Endometrial microvascular endothelial cells (primary cell): ENCODE results near the gene RIMS4. TPM values are rescaled to one million over a fixed set of nuclear protein-coding genes. Genes with fewer than 3 reads are reported as not detected.

Experiments used
- in situ Hi-C: cut with HindIII; loops from 2 replicates; pipeline ENCODE4 v1.10.0; 2017; ENCODE audit warnings: low sequenced_read_pairs, low pct_unique_long_range_greater_than_20kb; ENCODE audit errors: inconsistent ontology term
- total RNA-seq: library from RNA; depleted of rRNA; stranded (reverse); fragments of >200 nt; gene quantifications from one replicate; pipeline ENCODE4 v1.2.3, GENCODE V29; 2015; ENCODE audit errors: inconsistent ontology term

Gene RIMS4
- total RNA-seq, 1 donor from 2014 or later, result not detected

DNA sequence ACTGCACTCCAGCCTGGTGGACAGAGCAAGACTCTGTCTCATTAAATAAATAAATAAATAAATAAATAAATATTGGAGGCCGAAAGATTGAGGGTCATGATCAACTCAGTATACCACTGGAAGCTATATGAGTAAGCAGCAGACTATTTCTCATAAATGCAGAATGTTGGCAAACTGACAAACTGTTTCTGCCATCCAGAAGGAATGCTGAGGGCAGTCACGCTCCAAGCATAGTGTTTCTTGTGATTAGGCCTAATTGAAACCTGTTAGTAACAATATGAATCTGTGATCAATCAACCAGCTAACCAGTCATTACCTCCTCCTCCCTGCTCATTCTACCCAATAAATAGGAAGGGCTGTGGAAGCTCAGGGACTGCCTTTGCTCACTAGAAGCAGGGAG is 79.9 kb downstream of the RIMS4 start:
- in situ Hi-C loops, result no loop called here

DNA sequence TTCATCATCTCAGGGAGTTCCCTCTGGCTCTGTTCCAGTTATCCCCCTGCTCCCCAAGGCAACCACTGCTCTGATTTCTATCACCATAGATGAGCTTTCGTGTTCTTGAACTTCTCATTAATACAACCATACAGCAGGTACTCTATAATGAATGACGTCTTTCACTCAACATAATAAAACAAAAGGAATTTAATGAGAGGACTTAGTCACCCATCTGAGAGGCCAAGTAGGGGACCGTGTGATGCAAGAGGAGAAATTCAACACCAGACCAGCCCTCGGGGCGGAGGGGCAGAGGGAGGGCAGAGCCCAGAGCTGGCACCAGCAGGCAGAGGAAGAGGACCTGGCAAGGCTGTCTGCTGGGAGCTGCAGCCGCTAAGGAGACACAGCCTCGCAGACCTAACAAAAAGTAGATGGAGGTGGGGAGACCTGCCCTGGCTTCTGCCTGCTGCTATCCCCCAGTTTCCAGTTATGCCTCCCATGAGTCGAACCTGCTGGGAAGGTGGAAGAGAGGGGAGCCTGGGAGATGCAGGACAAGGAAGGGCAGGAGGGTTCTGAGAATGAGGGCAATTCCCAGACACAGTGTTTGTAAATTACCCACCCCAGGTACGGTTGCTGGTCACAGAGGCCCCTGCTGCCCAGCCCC is 81.4 kb downstream of the RIMS4 start:
- in situ Hi-C loops, result no loop called here

DNA sequence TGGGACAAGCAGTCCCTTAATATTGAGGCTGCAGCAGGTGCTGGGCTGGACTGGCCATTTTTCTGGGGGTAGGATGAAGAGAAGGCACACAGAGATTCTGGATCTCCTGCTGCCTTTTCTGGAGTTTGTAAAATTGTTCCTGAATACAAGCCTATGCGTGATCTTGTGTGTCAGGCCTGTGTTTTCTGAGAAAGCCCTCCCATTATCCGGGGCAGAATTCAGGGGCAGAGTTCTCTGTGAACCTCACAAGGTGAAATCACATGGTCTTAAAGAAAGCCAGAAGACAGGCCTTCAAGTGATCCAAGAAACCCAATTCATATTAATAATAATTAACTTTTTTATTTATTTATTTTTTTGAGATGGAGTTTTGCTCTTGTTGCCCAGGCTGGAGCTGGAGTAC is 82.7 kb downstream of the RIMS4 start:
- in situ Hi-C loops, result no loop called here

DNA sequence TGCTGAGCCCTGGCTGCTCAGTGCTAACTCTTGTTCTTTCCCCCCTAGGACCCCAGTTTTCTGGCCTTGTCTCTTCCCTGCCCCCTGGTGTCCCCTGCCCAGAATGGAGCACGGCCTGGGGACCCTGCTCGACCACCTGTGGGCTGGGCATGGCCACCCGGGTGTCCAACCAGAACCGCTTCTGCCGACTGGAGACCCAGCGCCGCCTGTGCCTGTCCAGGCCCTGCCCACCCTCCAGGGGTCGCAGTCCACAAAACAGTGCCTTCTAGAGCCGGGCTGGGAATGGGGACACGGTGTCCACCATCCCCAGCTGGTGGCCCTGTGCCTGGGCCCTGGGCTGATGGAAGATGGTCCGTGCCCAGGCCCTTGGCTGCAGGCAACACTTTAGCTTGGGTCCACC is 83.3 kb downstream of the RIMS4 start:
- in situ Hi-C loops, result no loop called here

DNA sequence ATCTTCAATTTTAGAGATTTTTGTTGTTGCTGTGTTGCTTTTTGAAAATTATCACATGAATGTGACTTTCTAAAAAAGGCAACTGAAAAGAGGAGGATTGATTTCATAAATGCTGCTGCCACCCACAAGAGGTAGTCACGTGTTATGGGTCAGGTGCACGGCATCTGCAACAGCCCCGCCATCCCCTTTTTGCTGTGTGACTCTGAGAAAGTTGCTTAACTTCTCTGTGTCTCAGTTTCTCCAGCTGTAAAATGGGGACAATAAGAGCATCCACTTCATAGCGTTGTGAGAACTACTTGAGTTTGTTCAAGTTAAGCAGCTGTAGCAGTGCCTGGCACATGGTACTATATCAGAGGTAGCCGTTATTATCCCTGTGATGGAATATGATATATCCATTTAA is 84.5 kb downstream of the RIMS4 start:
- in situ Hi-C loops, result no loop called here

DNA sequence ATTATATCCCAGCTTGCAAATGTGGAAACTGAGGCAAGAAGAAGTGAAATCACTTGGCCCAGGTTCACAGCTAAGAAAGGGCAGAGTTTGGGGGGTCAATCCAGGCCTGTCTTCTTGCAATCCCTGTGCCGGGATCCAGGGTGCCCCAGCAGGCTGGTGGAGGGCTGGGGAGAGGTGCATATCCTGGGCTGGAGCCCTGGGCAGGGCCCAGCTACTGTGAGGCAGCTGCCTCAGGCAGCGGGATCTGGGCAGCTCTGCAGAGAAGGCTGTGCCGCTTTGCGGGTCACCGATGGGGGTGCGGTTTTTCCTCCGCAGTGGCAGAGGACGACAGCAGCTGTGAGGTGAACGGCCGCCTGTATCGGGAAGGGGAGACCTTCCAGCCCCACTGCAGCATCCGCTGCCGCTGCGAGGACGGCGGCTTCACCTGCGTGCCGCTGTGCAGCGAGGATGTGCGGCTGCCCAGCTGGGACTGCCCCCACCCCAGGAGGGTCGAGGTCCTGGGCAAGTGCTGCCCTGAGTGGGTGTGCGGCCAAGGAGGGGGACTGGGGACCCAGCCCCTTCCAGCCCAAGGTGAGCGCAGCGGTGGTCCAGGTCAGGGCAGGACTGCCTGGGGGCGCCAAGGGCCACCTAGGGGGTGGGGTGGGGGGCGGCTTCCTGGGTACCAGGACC is 85.8 kb downstream of the RIMS4 start:
- in situ Hi-C loops, result no loop called here

DNA sequence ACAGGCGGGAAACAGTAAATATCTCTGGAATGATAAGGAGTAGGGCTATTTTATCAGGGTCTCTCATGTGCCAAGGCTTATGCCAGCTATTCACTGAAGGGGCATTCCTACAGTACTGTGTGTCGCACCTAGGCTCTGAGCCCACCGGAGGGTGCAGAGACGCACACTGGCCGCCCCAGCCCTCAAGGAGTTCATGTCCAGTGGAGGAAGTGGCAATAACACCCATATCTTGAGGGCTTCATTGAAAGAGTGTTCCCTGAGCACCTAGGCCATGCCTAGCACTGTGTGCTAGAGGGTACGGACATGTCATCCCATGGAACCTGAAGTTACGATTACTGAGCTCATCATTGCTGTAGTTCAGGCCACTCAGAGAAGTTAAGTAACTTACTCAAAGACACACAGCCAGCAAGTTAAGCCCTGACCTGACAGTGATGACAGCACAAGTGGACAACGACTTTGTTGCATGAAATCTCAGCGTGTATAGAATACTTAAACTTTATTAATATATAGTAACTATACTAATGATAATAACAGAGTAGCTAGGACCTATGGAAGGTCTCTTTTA is 86.5 kb downstream of the RIMS4 start:
- in situ Hi-C loops, result no loop called here

DNA sequence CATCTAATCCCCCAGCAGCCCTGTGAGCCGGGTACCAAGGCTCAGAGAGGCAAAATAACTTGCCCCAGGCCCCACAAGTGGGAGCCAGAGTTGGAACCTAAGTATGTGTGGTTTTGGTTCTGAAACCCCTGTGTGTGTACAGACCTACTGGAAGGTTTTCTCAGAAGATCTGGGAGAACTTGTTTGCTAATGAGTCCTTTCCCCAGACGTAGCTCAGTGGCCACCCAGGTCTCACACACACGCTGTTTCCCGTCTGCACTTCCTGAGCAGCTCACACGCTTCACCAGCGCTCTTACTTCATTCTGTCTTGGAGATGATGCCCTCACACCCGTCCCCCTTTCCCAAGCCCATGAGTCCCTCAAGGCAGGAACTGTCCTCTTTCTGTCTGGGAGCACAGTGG is 87.0 kb downstream of the RIMS4 start:
- in situ Hi-C loops, result no loop called here

DNA sequence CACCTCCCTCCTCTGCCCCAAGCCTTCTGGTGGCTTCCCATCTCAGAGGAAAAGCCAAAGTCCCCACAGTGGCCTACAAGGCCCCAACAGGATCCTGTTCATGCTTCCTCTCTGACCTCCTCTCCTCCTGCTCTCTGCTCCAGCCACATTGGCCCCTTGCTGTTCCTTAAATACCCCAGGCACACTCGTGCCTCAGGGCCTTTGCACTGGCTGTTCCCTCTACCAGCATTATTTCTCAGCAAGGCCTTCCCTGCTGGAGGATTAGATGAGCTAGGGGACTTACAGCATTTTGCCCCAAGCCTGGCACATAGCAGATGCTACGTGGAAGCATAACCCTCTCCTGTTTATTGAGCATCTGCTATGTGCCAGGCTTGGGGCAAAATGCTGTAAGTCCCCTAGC is 87.4 kb downstream of the RIMS4 start:
- in situ Hi-C loops, result no loop called here

DNA sequence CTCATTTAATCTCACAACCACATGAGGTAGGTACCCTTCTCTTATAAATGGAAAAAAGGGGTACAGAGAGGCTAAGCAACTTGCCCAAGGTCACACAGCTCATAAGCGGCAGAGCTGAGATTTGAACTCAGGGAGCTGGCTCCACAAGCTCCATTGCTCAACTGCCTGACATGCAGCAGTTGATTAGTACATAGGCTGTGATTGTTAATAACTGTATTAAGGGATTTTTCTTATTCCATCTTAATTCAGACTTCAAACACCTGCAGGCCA is 88.6 kb downstream of the RIMS4 start:
- in situ Hi-C loops, result no loop called here

DNA sequence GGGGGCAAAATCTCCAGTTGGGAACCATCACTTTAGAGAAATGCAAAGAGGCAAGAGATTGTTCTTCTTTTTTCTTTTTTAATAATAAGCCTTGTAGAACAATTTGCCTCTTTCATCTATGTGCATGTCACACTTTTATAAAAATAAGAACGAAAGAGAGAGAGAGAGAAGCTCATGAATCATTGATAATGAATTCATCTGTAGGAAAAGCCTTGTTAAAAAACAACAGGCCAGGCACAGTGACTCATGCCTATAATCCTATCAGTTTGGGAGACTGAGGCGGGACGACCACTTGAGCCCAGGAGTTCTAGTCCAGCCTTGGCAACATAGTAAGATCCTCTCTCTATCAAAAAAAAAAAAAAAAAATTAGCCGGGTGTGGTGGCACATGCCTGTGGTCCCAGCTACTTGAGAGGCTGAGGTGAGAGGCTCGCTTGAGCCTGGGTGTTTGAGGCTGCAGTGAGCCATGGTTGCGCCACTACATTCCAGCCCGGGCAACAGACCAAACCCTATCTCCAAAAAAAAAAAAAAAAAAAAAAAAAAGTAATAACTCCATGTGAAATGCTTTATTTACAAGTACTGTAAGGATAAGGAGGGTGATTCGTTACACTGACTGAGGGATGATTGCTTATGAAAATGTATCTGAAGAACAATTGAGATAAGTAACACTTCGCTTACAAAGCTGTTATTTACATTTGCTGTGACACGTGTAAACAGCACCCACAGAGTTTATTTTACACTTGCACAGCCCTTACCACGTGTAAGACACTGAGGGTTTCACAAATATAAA is 89.2 kb downstream of the RIMS4 start:
- in situ Hi-C loops, result no loop called here

DNA sequence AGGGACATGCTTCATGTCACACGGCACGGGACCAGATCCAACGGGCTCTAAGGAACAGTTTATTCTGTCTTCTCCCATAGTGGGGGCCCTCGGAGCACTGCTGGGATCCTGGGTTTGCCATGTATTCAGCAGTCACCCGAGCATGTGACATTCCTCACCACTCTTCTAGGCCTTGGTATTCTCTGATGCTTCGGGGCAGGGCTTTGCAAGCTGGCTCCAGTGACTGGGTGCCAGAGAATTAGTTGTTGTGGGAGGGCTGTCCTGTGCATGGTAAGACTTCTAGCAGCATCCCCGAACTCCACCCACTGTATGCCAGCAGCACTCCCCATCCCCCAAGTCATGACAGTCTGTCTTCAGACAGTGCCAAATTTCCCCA is 89.7 kb downstream of the RIMS4 start:
- in situ Hi-C loops, result no loop called here

DNA sequence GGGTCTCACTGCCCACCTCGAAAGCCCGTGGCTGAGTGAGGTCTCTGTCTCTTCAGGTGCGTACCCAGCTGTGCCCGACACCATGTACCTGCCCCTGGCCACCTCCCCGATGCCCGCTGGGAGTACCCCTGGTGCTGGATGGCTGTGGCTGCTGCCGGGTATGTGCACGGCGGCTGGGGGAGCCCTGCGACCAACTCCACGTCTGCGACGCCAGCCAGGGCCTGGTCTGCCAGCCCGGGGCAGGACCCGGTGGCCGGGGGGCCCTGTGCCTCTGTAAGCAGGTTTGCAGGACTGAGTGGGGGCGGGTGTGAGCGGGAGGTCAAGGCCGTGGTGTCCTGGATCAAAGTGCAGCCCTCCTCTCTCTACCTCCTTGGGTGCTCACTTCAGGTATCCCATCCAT is 90.5 kb downstream of the RIMS4 start:
- in situ Hi-C loops, result no loop called here

DNA sequence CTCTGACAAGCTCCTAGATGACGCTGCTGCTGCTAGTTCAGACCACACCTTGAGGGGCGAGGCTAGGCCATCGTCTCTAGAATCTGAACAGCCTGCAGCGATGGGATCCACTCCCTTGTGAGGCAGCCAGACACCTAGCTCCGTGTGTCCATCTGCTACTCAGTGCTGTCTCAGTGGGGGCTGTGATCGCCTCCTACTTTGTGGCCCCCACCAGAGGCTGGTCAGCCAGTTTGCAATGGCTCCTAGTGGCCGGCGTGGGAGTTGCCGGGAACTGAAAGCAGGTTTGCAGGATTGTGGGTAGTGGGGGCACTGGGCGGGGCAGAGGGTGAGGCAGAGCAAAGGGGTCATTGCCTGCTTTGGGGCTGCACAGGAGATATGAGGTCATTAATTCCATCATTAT is 92.4 kb downstream of the RIMS4 start:
- in situ Hi-C loops, result no loop called here

DNA sequence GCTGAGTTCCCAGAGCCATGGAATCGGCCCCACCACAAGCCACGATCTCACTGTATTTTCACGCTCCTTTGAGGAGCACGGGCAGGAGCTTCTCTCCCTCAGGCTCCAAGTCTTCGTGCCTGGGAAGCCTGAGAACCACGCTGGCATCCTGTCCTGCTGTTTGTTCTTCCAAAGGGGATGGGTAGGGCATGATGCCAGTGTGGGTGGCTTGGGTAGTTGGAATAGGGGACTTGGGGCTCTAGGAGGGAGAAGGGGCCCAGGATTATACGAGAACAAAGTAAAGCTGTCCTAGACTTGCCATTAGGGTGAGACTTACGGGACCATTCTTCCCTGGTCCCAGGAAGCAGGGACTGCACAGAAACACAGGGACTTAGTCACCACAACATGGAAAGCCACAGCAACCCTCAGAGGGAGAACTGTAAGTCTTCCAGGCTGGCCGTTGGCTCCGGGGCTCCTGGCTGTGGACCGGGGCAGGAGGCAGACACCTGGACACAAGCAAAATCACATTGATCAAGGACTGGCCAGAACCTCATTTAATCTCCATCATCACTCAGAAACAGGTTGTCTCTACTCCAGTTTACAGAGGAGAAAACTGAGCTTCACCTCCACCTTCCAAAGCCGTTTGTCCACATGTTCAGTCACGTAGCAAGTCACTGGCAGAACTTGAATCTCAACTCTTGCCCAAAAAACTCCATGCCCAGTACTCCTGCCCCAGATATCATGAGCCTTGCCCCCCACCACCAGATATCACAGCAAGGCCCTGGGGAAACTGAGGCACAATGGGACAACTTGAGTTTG is 93.8 kb downstream of the RIMS4 start:
- in situ Hi-C loops, result no loop called here

DNA sequence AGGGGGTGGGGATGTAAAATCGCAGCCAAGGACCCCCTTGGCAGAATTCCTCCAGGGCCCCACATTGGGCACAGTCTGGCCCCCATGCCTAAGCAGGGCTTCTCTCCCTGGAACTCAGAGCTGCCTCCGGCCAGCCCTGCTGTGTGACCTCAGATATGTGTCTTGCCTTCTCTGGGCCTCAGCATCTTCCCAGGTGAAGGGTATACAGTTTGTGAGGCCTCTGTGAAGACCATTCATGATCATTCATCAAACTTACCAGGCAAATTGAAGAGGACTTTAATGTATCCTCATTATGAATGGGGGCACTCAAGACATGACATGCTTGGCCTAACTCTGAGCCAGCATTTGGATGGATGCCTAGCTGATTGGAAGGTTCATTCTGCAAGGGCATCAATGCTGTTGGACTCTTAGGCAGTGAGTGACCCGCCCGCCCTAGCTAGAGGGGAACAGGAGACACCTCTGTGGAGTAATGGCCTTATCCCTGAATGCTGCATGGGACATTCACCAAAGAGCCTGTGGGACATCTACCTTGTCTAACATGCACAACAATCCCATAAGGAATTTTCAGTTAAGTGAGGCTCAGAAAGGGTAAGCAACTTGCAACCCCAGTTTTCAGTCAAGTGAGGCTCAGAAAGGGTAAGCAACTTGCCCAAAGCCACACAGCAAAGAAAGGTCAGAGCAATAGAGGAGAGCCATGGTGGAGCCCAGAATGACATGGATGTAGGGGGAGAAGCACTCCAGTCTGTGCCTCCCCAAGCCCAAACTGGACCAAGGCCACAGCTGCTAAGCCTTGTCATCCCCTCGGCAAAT is 94.6 kb downstream of the RIMS4 start:
- in situ Hi-C loops, result no loop called here

DNA sequence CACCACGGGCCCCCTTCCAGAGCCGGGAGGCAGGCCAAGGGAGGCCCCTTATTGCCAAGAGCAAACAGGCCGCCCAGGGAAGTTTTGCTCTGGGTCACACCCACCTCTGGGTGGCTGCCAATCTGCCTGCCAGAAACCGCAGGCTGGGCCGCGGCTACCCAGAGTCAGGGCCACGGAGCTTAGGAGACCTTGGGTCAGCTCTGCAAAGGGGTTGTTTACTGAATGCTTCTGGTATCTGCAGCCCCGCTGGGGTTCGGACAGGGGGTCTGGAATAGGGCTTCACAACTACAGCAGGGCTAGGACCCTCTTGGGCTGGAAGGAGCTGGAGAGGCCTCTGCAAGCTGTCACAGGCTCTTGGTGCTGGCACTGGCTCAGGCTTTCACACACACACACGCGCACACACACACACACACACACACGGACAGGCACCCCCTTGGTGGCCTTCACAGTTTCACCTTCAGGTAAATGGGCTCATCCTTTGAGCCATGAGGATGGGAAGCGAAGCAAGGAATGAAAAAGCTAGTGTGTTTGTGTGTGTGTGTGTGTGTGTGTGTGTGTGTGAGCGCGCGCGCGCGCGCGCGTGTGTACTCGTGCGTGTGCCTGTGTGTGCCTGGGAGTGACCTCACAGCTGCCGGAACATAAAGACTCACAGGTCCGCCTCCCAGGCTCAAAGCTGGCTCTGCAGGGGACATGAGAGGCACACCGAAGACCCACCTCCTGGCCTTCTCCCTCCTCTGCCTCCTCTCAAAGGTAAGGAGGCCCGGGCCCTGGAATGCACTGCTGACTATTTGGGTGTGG is 95.4 kb downstream of the RIMS4 start, which contains the start of gene CCN5:
TSS of gene CCN5 (plus strand) at position 669 of the 798 bp plus-strand sequence. CDS start at position 691, 22 bp downstream.
- in situ Hi-C loops, result no loop called here
